Spinal cord (tissue), 10 donors: ENCODE data around the gene USPL1. TPM values are rescaled to one million over a fixed set of nuclear protein-coding genes. Genes with fewer than 3 reads are reported as not detected.
A peak's percentile ranks its signal among the peaks of the same experiment; 100 is the strongest.

Experiments
- DNase-seq, 6 donors: peaks; one replicate each; pipeline versions ENCODE4 v3.0.0 to v3.0.0-alpha.2; 2013 to 2015; ENCODE audit warnings: low spot score in 6 of 6, low read depth in 4 of 6
- H3K27ac ChIP-seq: one replicate; pipeline ENCODE4 v1.5.1; 2013; ENCODE audit warnings: low read depth, low read length, control low read depth
- H3K27me3 ChIP-seq: one replicate; pipeline ENCODE4 v1.6.1; 2013; ENCODE audit warnings: low read length; ENCODE audit not compliant: control insufficient read depth, insufficient read depth
- H3K36me3 ChIP-seq: one replicate; pipeline ENCODE4 v1.6.1; 2013; ENCODE audit warnings: low read length; ENCODE audit not compliant: control insufficient read depth, insufficient read depth
- H3K4me1 ChIP-seq: one replicate; pipeline ENCODE4 v1.6.1; 2013; ENCODE audit warnings: low read length; ENCODE audit not compliant: control insufficient read depth, insufficient read depth
- H3K4me3 ChIP-seq: one replicate; pipeline ENCODE4 v1.5.1; 2013; ENCODE audit warnings: low read depth, low read length, control low read depth
- H3K9me3 ChIP-seq: one replicate; pipeline ENCODE4 v1.6.1; 2013; ENCODE audit warnings: low read length; ENCODE audit not compliant: control insufficient read depth, insufficient read depth
- WGBS: methylation state at CpG from one replicate; pipeline ENCODE4 v1.1.5; 2013; ENCODE audit warnings: missing lambda C conversion rate; ENCODE audit not compliant: insufficient coverage; 5-methylcytosine and 5-hydroxymethylcytosine counted together
- long read RNA-seq, 4 donors: transcript quantifications; one replicate each; lab custom pipeline, GENCODE V29; 2026
- polyA plus RNA-seq, 2 donors: library from polyadenylated mRNA; unstranded; fragments of 120-200 nt; gene quantifications; one replicate each; pipeline ENCODE4 v1.2.1, GENCODE V29; 2013; ENCODE audit not compliant: insufficient read length in 2 of 2
- total RNA-seq, 2 donors: library from RNA; depleted of rRNA in 1 of 2; stranded (reverse); fragments of 120-200 nt in 1 of 2; fragments of >200 nt in 1 of 2; gene quantifications; one replicate each; pipeline versions ENCODE4 v1.2.3 to v1.2.4, GENCODE V29; 2013 to 2014
- donor health status: healthy.

The USPL1 gene
- total RNA-seq, result 10 to 100 TPM; 20.4 to 31.1 TPM
- 10 to 100 TPM; 19.7 to 24.5 TPM for polyA plus RNA-seq
- long read RNA-seq, donor 1, partial matches to known transcripts, result 0 of 2 reads
- long read RNA-seq, donor 1, other reads (novel, unspliced or antisense), result 0 of 2 reads
- long read RNA-seq, donor 2, partial matches to known transcripts, result 0 of 1 reads
- long read RNA-seq, donor 2, other reads (novel, unspliced or antisense), result 0 of 1 reads
- long read RNA-seq, donor 3, partial matches to known transcripts, result 0 of 2 reads
- long read RNA-seq, donor 3, other reads (novel, unspliced or antisense), result 0 of 2 reads
- long read RNA-seq, donor 4, partial matches to known transcripts, result 0 of 2 reads
- long read RNA-seq, donor 4, other reads (novel, unspliced or antisense), result 0 of 2 reads

DNA sequence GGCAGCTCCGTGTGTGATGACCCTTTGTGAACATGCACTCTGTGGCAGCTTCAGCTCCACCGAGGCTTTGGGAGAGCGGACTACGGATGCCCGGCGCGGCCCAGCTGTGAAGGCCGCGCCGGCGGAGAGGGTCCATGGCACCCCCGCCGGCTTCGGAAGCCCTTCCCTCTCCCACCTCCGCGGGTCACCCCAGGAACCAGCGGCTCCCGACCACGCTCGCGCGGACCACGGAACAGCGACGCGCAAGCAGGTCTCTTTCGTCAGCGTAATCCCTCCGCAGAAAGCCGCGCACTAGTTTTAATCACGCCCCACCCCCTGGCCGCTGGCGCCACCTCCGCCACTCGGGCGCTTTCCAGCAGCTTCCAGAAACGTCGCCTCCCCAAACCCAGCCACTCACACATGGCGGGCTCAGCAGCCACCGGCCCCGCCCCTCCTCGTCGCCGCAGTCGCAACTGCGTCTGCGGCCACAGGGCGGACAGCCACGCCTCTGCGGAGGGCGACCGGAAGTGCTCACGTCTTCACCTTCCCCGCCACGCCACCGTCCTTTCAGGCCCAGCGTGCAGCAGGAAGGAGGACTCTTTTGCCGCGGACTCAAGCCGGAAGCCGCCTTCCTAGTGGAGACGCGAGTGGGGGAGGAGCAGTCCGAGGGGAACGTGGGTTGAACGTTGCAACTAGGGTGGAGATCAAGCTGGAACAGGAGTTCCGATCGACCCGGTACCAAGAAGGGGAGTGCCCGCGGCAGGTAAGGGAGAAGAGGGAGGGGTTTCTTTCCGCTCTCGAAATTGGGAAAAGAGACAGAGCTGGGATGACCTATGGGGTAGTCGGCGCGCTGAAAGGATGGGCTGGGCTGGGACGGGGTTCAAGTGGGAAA, at the start of gene USPL1:
TSS of gene USPL1 (plus strand) at position 606 of the 871 bp plus-strand sequence. CDS start 3,221 bp downstream, outside the sequence.
- H3K4me1 ChIP-seq, result no peaks in the 10 kb centered on the region
- H3K9me3 ChIP-seq, result no peaks in the 10 kb centered on the region
- H3K4me3 ChIP-seq, result peak within 1 kb of the TSS; percentile 79
- no peaks in the 10 kb centered on the region for H3K27me3 ChIP-seq
- DNase-seq, result peak; percentile 95 to 99 (median 97)
- under 1% methylated on average over 76 of the region's 78 CpGs for WGBS
- H3K27ac ChIP-seq, result peak within 1 kb of the TSS; percentile 100
- H3K36me3 ChIP-seq, result no peaks in the 10 kb centered on the region

DNA sequence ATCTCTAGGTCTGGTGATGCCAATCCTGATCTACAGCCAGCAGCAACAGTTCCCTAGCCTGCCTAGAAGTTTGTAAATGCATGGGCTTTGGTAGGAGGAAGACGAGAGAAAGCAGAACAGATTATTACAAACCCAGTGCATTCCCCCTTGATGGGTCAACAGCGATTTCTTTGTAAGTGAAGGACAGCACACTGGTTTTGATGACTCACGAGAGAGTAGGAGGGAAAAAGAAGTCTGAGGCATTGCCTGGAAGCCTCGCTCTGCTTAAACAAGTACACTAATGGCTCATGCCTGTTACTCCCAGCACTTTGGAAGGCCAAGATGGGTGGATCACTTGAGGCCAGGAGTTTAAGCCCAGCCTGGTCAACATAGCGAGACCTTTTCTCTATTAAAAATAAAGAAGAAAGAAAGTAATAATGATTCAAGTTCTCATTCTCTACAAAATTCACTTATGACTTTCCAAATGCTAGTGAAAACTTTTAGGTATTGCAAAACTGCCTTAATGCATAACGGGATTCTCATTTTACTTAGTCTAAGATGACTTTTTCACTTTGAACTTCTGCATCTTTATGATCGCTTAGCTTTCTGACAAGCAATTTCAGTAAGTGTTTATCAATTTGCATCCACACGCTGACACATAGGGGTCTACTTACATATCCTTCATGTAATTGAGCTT, 47.7 kb upstream of the USPL1 start:
- Histone ChIP-seq H3K36me3 (no peaks in the 10 kb centered on the region), H3K27ac (no peak overlapping the region), H3K4me3 (no peak overlapping the region), H3K27me3 (no peaks in the 10 kb centered on the region), H3K4me1 (no peaks in the 10 kb centered on the region), H3K9me3 (no peaks in the 10 kb centered on the region)
- WGBS, result 100% methylated on average over 1 of the region's 8 CpGs
- peak in 2 of 6 donors; percentile 17 for DNase-seq

DNA sequence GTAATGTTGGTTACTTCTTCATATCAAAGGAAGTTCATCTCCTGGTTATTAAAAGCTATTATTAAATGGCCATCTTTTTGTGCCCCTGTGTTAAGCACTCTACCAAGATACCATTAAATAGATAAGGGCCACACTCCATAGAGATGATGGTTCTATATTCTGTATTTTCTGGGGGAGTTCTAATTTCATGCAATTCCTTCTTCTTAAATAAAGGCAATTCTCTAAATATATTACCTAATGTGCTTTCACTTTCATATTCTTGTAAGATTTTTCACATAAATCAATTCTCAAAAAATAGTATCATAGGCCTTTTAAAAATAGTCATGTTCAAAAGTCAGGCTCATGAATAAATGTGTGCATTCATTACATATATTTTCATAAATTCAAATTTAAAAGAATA, 47.0 kb upstream of the USPL1 start:
- H3K36me3 ChIP-seq, result no peaks in the 10 kb centered on the region
- H3K9me3 ChIP-seq, result no peaks in the 10 kb centered on the region
- H3K4me3 ChIP-seq, result no peak overlapping the region
- H3K27me3 ChIP-seq, result no peaks in the 10 kb centered on the region
- no peaks in the 10 kb centered on the region for H3K4me1 ChIP-seq
- no peak overlapping the region for H3K27ac ChIP-seq
- no peak for DNase-seq

DNA sequence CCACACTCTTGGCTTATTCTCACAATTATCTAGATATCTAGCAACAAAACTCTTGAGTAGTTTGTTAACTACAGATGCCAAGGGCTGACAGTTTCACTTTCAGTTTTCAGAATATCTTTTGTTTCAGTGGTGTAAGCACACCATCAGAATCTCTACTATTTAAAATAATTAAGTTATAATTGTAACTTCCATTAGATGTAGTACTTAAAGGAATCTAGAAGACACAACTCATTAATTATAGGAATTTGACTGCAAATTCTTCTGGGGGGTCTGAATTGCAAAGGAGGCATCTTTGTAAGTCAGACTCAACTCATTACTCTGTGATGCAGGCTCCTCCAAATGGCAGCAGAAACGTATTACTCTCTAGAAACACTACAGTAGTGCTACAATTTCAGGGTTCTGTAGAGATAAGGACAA, 44.9 kb upstream of the USPL1 start:
- no peaks in the 10 kb centered on the region for H3K9me3 ChIP-seq
- WGBS, result no CpG with 5 or more reads among the region's 1 CpG
- DNase-seq, result peak in 5 of 6 donors; percentile 11 to 58 (median 38)
- peaks cover 3% of the 10 kb centered on the region for H3K4me1 ChIP-seq
- H3K4me3 ChIP-seq, result peak overlapping the region; percentile 33
- H3K27ac ChIP-seq, result peak overlapping the region; percentile 74
- H3K27me3 ChIP-seq, result no peaks in the 10 kb centered on the region
- H3K36me3 ChIP-seq, result no peaks in the 10 kb centered on the region

DNA sequence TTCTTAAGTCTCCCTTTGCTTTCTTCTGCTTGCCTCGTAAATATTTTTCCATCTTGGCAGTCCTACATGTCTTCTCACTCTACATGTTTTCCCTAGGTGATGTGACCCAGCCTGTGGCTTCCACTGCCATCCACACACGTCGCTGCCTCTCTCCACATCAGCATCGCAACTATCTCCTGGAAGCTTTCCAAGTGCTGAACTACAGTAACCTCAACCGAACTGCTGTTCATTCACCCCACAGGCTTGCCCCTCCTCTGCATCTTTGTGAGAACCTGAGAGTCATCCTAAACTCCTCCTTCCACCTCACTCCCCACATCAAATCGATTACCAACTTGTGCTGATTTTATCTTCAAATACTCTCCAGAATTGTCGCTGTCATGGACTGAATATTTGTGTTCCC, 41.2 kb upstream of the USPL1 start:
- Histone ChIP-seq H3K9me3 (no peaks in the 10 kb centered on the region), H3K4me3 (no peak overlapping the region), H3K27ac (no peak overlapping the region), H3K27me3 (no peaks in the 10 kb centered on the region), H3K36me3 (no peaks in the 10 kb centered on the region), H3K4me1 (peaks cover 3% of the 10 kb centered on the region)
- DNase-seq, result peak in 2 of 6 donors; percentile 22 to 25
- 43% methylated on average over 7 of the region's 7 CpGs for WGBS

DNA sequence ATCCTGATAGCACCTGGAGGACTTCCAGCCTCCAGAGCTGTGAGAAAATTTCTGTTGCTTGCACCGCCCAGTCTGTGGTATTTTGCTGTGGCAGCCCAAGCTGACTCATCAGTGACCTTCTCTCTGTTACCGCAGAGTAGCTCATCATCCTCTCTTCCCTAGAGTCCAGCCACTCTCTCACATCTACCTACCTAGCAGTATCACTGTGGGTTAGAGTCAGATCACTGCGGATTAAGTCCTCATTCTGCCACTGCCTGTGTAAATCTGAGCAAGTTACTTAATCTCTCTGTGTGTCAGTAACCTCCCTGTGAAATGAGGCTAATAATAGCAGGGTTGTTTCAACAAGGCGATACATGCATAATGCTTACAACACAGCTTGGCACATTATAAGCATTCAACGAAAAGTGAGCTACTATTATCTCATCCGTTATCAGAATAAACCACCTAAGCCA, 40.3 kb upstream of the USPL1 start:
- peaks cover 3% of the 10 kb centered on the region for H3K4me1 ChIP-seq
- no peaks in the 10 kb centered on the region for H3K36me3 ChIP-seq
- DNase-seq, result no peak
- no peak overlapping the region for H3K27ac ChIP-seq
- no peaks in the 10 kb centered on the region for H3K9me3 ChIP-seq
- H3K4me3 ChIP-seq, result no peak overlapping the region
- H3K27me3 ChIP-seq, result no peaks in the 10 kb centered on the region
- WGBS, result 86% methylated on average over 5 of the region's 6 CpGs

DNA sequence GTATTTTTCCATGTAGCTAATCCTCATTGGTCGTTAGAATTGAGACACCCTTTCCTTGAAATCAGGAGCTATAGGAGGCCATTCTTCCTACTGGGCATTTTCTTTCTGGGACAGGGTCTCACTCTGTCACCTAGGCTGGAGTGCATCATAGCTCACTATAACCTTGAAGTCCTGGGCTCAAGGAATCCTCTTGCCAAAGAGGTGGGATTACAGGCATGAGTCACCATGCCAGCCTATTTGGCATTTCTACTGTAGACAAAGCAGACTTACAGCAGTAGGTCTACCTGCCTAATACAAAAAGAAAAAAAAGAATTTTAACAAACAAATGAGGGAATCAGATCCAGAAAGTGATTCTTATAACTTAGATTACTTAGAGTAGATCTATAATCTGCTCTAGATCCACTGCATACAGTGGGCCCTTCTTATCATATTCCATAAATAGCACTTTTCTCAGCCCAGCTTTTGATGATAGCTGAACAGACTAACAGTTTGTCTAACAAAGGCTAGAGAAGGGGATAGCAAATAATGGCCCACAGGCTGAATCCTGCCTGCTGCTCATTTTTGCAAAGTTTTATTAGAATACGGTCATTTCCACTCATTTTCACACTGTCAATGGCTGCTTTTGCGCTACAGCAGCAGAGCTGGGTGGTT, 36.7 kb upstream of the USPL1 start:
- no peaks in the 10 kb centered on the region for H3K36me3 ChIP-seq
- H3K27me3 ChIP-seq, result no peaks in the 10 kb centered on the region
- DNase-seq, result no peak
- 100% methylated on average over 1 of the region's 3 CpGs for WGBS
- no peaks in the 10 kb centered on the region for H3K9me3 ChIP-seq
- H3K27ac ChIP-seq, result no peak overlapping the region
- H3K4me3 ChIP-seq, result no peak overlapping the region
- peaks cover 3% of the 10 kb centered on the region for H3K4me1 ChIP-seq

DNA sequence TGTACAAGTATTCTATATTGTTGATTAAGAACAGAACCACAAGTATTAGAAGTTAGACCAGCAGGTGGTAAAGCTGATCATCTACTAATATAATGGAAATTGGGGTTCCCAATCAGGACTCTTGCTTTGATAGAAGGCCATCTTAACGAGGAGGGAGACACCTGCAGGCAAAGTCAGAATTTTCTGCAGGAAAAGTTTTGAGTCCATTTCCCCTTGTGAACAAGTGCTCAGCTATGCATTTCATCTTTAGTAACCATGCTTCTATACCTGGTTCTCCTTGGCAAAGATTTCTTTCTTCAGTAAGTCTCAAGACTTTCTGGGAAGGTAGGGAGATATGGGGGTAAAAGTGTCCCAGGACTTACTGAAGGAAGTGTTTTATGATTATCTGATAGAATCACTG, 36.1 kb upstream of the USPL1 start:
- no peaks in the 10 kb centered on the region for H3K36me3 ChIP-seq
- WGBS, result no CpG with 5 or more reads among the region's 1 CpG
- no peak overlapping the region for H3K27ac ChIP-seq
- peaks cover under 1% of the 10 kb centered on the region for H3K4me1 ChIP-seq
- DNase-seq, result peak in 2 of 6 donors; percentile 18 to 42
- no peaks in the 10 kb centered on the region for H3K27me3 ChIP-seq
- H3K9me3 ChIP-seq, result no peaks in the 10 kb centered on the region
- no peak overlapping the region for H3K4me3 ChIP-seq
